HG02588 (cell line): Measurements from ENCODE around the gene HIVEP1.
A peak's percentile ranks its signal among the peaks of the same experiment; 100 is the strongest.

Experiments
- ATAC-seq: cut with Tn5 transposase; IDR thresholded peaks from one replicate; pipeline ENCODE4 v1.9.1; 2021; ENCODE audit warnings: mild to moderate bottlenecking, moderate library complexity; ENCODE audit not compliant: unreplicated experiment

HIVEP1 gene

GRCh38 chr6:12114055-12114503 is 102.0 kb downstream of the HIVEP1 start:
- no peak for ATAC-seq

GRCh38 chr6:12115001-12115400 is 102.9 kb downstream of the HIVEP1 start:
- ATAC-seq, result no peak

- ATAC-seq, result no peak
Measured at GRCh38 chr6:12115492-12115891, 103.4 kb downstream of the HIVEP1 start.

GRCh38 chr6:12116264-12116800 is 104.2 kb downstream of the HIVEP1 start:
- ATAC-seq, result no peak

GRCh38 chr6:12116978-12117377 is 104.9 kb downstream of the HIVEP1 start:
- no peak for ATAC-seq

GRCh38 chr6:12118607-12119006 is 106.5 kb downstream of the HIVEP1 start:
- peak; percentile 3 for ATAC-seq

GRCh38 chr6:12119085-12119588 is 107.0 kb downstream of the HIVEP1 start:
- ATAC-seq, result peak; percentile 72

GRCh38 chr6:12125396-12125795 is 113.3 kb downstream of the HIVEP1 start:
- no peak for ATAC-seq

- ATAC-seq, result no peak
Measured at GRCh38 chr6:12126051-12126450, 113.9 kb downstream of the HIVEP1 start.

- no peak for ATAC-seq
Measured at GRCh38 chr6:12129523-12129922, 117.4 kb downstream of the HIVEP1 start.

- no peak for ATAC-seq
Measured at GRCh38 chr6:12132351-12133222, 120.5 kb downstream of the HIVEP1 start.

GRCh38 chr6:12134581-12134980 is 122.5 kb downstream of the HIVEP1 start:
- no peak for ATAC-seq

- ATAC-seq, result no peak
Measured at GRCh38 chr6:12134991-12135390, 122.9 kb downstream of the HIVEP1 start.

GRCh38 chr6:12136905-12137304 is 124.8 kb downstream of the HIVEP1 start:
- ATAC-seq, result no peak

- no peak for ATAC-seq
Measured at GRCh38 chr6:12137480-12137879, 125.4 kb downstream of the HIVEP1 start.

GRCh38 chr6:12138381-12138780 is 126.3 kb downstream of the HIVEP1 start:
- no peak for ATAC-seq

GRCh38 chr6:12138936-12139335 is 126.8 kb downstream of the HIVEP1 start:
- no peak for ATAC-seq

GRCh38 chr6:12147557-12148316 is 135.6 kb downstream of the HIVEP1 start:
- ATAC-seq, result no peak

GRCh38 chr6:12148317-12148801 is 136.2 kb downstream of the HIVEP1 start:
- no peak for ATAC-seq

- ATAC-seq, result no peak
Measured at GRCh38 chr6:12148841-12149240, 136.7 kb downstream of the HIVEP1 start.

GRCh38 chr6:12149944-12150510 is 137.9 kb downstream of the HIVEP1 start:
- no peak for ATAC-seq
